ENCODE results near the gene ACTL8. TPM values are rescaled to one million over a fixed set of nuclear protein-coding genes. Genes with fewer than 3 reads are reported as not detected.

Gene ACTL8
- total RNA-seq, 4 donors from 2014 or later, result 0.18 to 0.50 (median 0.19) TPM; not detected in 1

DNA sequence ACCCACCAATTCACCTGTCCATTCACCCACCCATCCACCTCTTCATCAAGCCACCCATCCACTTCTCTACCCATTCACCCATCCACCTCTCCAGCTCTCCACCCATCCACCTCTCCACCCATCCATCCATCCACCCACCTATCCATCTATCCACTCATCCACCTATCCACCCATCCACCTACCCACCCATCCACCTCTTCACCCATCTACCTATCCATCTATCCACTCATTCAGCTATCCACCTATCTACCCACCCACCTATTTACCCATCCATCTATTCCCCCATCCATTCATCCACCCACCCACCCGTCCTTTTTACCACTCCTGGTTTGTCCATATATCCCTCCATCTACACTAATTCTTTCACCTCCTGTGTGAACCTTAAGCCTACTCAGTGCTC is 105.7 kb downstream of the ACTL8 start:
- 71 to 81% methylated on average over 1 of the region's 1 CpG for WGBS, 2 donors
- no peak overlapping the region for H3K4me3 ChIP-seq
- no peaks in the 10 kb centered on the region for H3K36me3 ChIP-seq
- H3K27ac ChIP-seq, result no peak overlapping the region
- H3K9me3 ChIP-seq, result no peaks in the 10 kb centered on the region
- no peak for TF ChIP-seq POLR2A (IDR thresholded peaks at IDR 0.05)
- TF ChIP-seq, protein P1, sequence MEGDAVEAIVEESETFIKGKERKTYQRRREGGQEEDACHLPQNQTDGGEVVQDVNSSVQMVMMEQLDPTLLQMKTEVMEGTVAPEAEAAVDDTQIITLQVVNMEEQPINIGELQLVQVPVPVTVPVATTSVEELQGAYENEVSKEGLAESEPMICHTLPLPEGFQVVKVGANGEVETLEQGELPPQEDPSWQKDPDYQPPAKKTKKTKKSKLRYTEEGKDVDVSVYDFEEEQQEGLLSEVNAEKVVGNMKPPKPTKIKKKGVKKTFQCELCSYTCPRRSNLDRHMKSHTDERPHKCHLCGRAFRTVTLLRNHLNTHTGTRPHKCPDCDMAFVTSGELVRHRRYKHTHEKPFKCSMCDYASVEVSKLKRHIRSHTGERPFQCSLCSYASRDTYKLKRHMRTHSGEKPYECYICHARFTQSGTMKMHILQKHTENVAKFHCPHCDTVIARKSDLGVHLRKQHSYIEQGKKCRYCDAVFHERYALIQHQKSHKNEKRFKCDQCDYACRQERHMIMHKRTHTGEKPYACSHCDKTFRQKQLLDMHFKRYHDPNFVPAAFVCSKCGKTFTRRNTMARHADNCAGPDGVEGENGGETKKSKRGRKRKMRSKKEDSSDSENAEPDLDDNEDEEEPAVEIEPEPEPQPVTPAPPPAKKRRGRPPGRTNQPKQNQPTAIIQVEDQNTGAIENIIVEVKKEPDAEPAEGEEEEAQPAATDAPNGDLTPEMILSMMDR (IDR thresholded peaks at IDR 0.05), result no peak
- no peaks in the 10 kb centered on the region for H3K4me1 ChIP-seq
- H3K27me3 ChIP-seq, result peaks cover 0 to 37% (median 0%) of the 10 kb centered on the region in 4 donors
- intact Hi-C loops (cut with DNase I), result no loop called here
- DNase-seq, result no peak

DNA sequence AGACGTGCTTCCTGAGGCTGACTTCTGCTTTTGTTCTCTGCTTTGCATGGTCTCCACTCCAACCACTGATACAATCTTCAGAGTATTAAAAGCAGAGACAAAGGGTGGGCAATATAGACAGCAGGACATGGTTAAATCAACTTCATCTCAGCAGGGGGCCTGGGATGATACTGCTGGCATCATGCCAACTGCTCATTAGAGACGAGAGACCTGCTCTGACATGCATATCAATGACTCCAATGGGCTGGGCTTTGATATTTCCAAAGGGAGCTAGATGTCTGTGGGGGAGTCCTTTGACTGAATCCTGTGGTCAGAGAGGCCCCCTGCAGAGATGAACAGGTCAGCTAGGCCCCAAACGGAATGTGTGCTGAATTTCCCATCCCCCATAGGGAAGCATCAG is 106.6 kb downstream of the ACTL8 start:
- peaks cover 0 to 28% (median 0%) of the 10 kb centered on the region in 4 donors for H3K27me3 ChIP-seq
- WGBS, 2 donors, result 17 to 25% methylated on average over 2 to 3 of the region's 3 CpGs
- no peaks in the 10 kb centered on the region for H3K9me3 ChIP-seq
- H3K4me3 ChIP-seq, result no peak overlapping the region
- TF ChIP-seq, protein P1 (IDR thresholded peaks at IDR 0.05), result no peak
- TF ChIP-seq POLR2A (IDR thresholded peaks at IDR 0.05), result no peak
- intact Hi-C loops (cut with DNase I), result no loop called here
- no peak overlapping the region for H3K27ac ChIP-seq
- no peaks in the 10 kb centered on the region for H3K36me3 ChIP-seq
- no peaks in the 10 kb centered on the region for H3K4me1 ChIP-seq
- no peak for DNase-seq

DNA sequence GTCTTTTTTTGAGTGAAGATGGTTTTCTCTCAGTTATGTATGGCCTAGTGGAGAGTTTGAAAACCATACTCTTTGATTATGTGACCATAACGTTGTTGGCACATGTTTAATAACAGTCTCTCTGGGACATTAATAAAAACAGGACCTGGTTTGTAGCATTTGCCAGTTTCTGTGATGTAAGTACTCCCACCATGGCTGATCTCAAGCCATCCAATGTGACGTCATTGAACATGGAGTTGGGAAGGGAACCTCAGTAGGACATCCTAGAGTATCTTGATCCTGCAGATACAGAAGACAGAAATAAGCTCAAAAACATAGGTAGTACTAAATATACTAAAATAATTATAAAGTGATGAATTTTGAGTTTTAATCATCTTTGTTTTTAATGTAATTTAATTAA is 107.0 kb downstream of the ACTL8 start:
- 62 to 64% methylated on average over 2 of the region's 2 CpGs for WGBS, 2 donors
- Histone ChIP-seq H3K27me3 (peaks cover 0 to 26% (median 0%) of the 10 kb centered on the region in 4 donors), H3K9me3 (no peaks in the 10 kb centered on the region), H3K36me3 (no peaks in the 10 kb centered on the region), H3K4me3 (no peak overlapping the region), H3K4me1 (no peaks in the 10 kb centered on the region), H3K27ac (no peak overlapping the region)
- TF ChIP-seq, protein P1 (IDR thresholded peaks at IDR 0.05), result no peak
- no peak for TF ChIP-seq POLR2A (IDR thresholded peaks at IDR 0.05)
- no peak for DNase-seq
- intact Hi-C loops (cut with DNase I), result no loop called here

DNA sequence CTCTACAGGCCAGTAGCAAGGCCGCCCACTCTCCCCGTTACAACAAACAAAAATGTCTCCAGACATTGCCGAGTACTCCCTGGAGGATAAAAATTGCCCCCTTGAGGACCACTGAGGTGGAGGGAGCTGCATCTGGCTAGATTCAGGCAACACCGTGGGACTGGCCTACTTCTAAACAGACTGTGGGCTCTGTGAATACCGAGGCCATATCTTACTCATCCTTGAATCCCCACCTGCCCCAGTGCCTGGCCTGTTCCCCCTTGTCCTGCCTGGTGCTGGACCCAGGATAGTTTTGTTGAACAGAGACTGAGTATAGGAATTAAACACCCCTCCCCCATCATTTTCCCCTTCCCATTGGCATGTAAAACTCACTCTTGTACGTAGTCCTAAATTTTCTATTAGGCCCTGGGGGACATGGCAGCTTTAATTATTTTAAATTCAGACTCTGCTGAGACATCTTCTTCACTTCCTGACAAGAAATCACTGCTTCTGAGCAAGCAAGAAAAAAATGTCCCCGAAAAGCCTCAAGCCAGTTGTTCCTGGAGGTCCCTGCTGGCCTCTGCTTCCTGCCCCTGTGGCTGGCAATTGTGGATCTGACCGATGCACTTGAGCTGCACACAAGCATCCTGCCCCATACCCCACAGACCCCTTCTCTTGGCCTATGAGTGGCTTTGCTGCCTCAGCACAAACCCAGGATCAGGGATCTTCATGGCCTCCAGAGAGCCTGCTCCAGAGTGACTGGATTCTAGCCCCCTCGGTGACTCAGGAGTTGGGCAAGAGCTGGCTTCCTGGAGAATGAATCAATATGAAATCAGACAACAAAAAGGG is 111.0 kb downstream of the ACTL8 start:
- no peak overlapping the region for H3K27ac ChIP-seq
- peaks cover 0 to 17% (median 0%) of the 10 kb centered on the region in 4 donors for H3K27me3 ChIP-seq
- H3K4me1 ChIP-seq, result no peaks in the 10 kb centered on the region
- no peak for TF ChIP-seq POLR2A (IDR thresholded peaks at IDR 0.05)
- TF ChIP-seq, protein P1 (IDR thresholded peaks at IDR 0.05), result no peak
- no peak for DNase-seq
- intact Hi-C loops (cut with DNase I), result no loop called here
- no peaks in the 10 kb centered on the region for H3K9me3 ChIP-seq
- WGBS, 2 donors, result 51% methylated on average over 6 to 8 of the region's 9 CpGs
- H3K36me3 ChIP-seq, result no peaks in the 10 kb centered on the region
- no peak overlapping the region for H3K4me3 ChIP-seq

DNA sequence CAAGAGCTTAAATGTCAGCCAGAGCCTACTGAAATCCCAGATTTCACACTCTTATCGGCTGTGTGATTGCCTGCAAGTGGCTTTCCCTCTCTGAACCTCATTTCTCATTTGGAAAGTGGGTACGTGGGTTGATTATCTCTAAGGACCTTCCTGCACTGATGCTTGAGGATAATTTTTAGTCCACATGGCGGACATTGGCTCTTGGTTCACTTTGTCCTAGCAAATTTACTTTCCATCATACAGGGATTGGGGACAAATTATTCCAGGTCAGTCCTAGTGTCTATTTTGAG is 111.6 kb downstream of the ACTL8 start:
- 69 to 79% methylated on average over 3 of the region's 3 CpGs for WGBS, 2 donors
- H3K36me3 ChIP-seq, result no peaks in the 10 kb centered on the region
- intact Hi-C loops (cut with DNase I), result no loop called here
- peaks cover 0 to 16% (median 0%) of the 10 kb centered on the region in 4 donors for H3K27me3 ChIP-seq
- H3K4me3 ChIP-seq, result no peak overlapping the region
- H3K27ac ChIP-seq, result no peak overlapping the region
- DNase-seq, result no peak
- H3K4me1 ChIP-seq, result no peaks in the 10 kb centered on the region
- no peak for TF ChIP-seq POLR2A (IDR thresholded peaks at IDR 0.05)
- TF ChIP-seq, protein P1 (IDR thresholded peaks at IDR 0.05), result no peak
- no peaks in the 10 kb centered on the region for H3K9me3 ChIP-seq

Data from esophagus squamous epithelium (tissue), 5 donors.